HCT116 (cell line): ENCODE measurements around the gene GOLGA1.

ENCODE experiments used
- CEBPB ChIP-seq: IDR thresholded peaks from 2 replicates; pipeline ENCODE4 v1.6.1; 2012; ENCODE audit warnings: low read depth
- CTCF ChIP-seq, 3 experiments: fragments of 200-600 bp in 1 of 3; sonication (generic) in 1 of 3; IDR thresholded peaks in 2 of 3; conservative IDR thresholded peaks in 1 of 3; 2 replicates each; pipeline ENCODE4 v1.5.1; 2012 to 2017; ENCODE audit warnings: low read depth in 2 of 3, low read length in 2 of 3, antibody characterized with exemption in 1 of 3, borderline replicate concordance in 1 of 3, control low read depth in 1 of 3, mild to moderate bottlenecking in 1 of 3, mixed read lengths in 1 of 3, mixed run types in 1 of 3, moderate library complexity in 1 of 3; ENCODE audit not compliant: insufficient read depth in 1 of 3
- EZH2 ChIP-seq: fragments of 200-600 bp; sonication (generic); IDR thresholded peaks from 2 replicates; pipeline ENCODE4 v1.6.1; 2017; ENCODE audit warnings: antibody characterized with exemption, mixed run types
- EZH2phosphoT487 ChIP-seq: fragments of 200-600 bp; IDR thresholded peaks from 2 replicates; pipeline ENCODE4 v1.6.1; 2018; ENCODE audit warnings: antibody characterized with exemption, borderline replicate concordance
- POLR2A ChIP-seq: IDR thresholded peaks from 2 replicates; pipeline ENCODE4 v1.7.0; 2011; ENCODE audit warnings: borderline replicate concordance; ENCODE audit not compliant: insufficient read depth, insufficient read length; ENCODE audit errors: extremely low read depth
- POLR2AphosphoS5 ChIP-seq: IDR thresholded peaks from 2 replicates; pipeline ENCODE4 v1.6.1; 2011; ENCODE audit warnings: mild to moderate bottlenecking, low read depth, low read length, moderate library complexity
- SRF ChIP-seq: IDR thresholded peaks from 2 replicates; pipeline ENCODE4 v1.6.1; 2012; ENCODE audit warnings: low read depth
- YY1 ChIP-seq: IDR thresholded peaks from 2 replicates; pipeline ENCODE4 v1.6.1; 2011; ENCODE audit warnings: low read length, low read depth, moderate library complexity, mild to moderate bottlenecking; ENCODE audit not compliant: insufficient replicate concordance; ENCODE audit errors: extremely low read depth
- TF ChIP-seq, protein P1 (sequence below): IDR thresholded peaks from 2 replicates; pipeline ENCODE4 v1.6.1; 2012
- TF ChIP-seq, protein P2 (sequence below): IDR thresholded peaks from 2 replicates; pipeline ENCODE4 v1.6.1; 2012

DNA sequence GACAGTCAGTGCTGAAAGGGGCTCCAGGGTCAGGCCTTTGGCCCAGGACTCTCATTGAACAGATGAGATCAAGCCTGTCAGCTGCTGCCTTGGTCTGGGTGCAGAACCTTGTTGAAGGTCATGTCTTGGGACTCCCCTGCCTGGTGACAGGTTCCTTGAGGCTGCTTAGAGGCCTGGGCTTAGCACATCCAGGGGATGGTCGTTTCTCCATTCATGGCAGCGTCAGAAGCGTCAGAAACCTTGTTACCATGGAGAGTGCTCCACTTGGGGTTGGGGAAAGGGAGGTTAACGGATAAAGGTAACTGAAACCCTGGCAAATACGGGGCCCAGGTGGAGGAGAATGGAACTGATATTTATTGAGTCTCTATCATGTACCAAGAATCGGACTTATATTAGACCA is 70.2 kb downstream of the GOLGA1 start:
- TF ChIP-seq YY1 = no peak
- TF ChIP-seq POLR2AphosphoS5 = no peak
- no peak for TF ChIP-seq EZH2
- no peak for TF ChIP-seq CTCF (IDR thresholded peaks at IDR 0.05 in 2 of 3, conservative IDR thresholded peaks at IDR 0.05 in 1 of 3; ENCODE audit: borderline replicate concordance in 1 of 3, insufficient read depth in 1 of 3, low read depth in 2 of 3, low read length in 2 of 3)
- TF ChIP-seq, protein P1, sequence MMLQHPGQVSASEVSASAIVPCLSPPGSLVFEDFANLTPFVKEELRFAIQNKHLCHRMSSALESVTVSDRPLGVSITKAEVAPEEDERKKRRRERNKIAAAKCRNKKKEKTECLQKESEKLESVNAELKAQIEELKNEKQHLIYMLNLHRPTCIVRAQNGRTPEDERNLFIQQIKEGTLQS = no peak
- TF ChIP-seq POLR2A = no peak
- TF ChIP-seq, protein P2, sequence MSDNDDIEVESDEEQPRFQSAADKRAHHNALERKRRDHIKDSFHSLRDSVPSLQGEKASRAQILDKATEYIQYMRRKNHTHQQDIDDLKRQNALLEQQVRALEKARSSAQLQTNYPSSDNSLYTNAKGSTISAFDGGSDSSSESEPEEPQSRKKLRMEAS = no peak
- no peak for TF ChIP-seq CEBPB
- no peak for TF ChIP-seq EZH2phosphoT487
- TF ChIP-seq SRF = no peak
